GM21390 (cell line): Measurements from ENCODE around the gene OXCT1.
A peak's percentile ranks its signal among the peaks of the same experiment; 100 is the strongest.
"Not testable (repeated sequence)": the region's sequence is repeated elsewhere in the genome, so short reads cannot be mapped to it uniquely, and the experiment has no call there.

Experiments
- ATAC-seq: cut with Tn5 transposase; IDR thresholded peaks from one replicate; pipeline ENCODE4 v1.9.1; 2021; ENCODE audit not compliant: unreplicated experiment

Gene OXCT1

GRCh38 chr5:41831155-41831554 is 39.1 kb downstream of the OXCT1 start:
- peak; percentile 77 for ATAC-seq

GRCh38 chr5:41827792-41828191 is 42.4 kb downstream of the OXCT1 start:
- no peak for ATAC-seq

- ATAC-seq = no peak
Observed at GRCh38 chr5:41822036-41822435, 48.2 kb downstream of the OXCT1 start.

GRCh38 chr5:41821051-41821450 is 49.2 kb downstream of the OXCT1 start:
- ATAC-seq = no peak

DNA sequence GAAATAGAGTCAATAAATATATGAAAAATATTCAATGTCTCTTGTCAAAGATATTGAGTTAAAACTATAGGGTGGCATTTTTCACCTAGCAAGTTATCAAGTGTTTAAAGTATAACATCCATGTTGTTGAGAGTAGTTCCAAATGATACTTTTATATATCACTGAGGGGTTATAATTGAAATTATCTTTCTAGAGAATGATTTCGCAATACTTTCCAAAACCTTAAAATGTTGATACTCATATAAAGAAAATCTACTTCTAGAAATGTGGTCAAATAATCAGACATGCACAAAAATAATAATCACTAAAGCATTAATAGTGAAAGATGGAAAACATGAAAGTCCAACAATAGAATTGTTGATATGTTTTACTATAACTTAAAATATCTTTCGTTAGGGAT is 50.1 kb downstream of the OXCT1 start:
- no peak for ATAC-seq

DNA sequence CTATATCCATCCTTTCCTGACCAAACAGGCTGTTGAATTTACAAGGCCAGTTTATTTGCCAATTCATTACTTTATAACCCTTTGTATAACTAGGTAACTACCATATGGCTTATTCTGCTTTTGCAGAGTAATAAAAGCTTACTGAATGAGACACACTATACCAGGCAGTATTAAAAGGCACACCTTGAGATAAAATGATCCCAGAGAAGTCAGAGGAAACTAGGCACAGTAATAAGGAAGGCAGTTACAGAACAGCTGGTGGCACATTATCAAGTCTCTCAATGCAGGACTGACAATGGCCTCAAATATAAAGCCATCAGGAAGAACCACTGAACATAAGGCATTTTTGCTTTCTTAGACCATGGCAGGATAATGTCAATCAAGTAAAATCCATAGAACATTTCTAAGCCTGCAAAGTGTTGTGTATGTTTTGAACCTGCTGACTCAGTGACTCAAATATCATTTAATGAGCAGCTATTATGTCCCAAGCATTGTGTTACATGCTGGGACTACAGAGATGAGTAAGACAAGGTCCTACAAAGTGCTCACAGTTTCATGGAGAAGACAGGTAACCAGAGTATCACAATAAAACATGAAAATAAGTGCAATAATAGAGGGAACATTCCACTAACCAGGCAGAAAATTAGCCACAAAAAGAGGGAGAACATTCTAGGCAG is 52.5 kb downstream of the OXCT1 start:
- no peak for ATAC-seq

GRCh38 chr5:41815663-41816229 is 54.5 kb downstream of the OXCT1 start:
- ATAC-seq = no peak

DNA sequence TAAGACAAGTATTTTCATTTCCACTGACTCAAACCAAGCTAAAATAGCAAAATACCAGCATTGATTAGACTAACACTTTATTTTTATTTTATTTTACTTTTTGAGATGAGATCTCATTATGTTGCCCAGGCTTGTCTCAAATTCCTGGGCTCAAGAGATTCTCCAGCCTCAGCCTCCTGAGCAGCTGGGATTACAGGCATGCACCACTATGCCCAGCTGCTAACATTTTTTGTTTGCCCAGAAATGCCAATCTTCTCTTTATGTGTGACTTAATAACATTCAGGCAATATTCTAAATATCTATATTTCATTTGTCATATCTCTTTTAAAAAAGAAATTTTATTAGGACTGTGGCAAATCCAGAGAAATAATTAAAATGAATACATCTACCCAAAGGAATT is 55.0 kb downstream of the OXCT1 start:
- no peak for ATAC-seq

GRCh38 chr5:41814306-41814705 is 55.9 kb downstream of the OXCT1 start:
- ATAC-seq = not testable (repeated sequence)

DNA sequence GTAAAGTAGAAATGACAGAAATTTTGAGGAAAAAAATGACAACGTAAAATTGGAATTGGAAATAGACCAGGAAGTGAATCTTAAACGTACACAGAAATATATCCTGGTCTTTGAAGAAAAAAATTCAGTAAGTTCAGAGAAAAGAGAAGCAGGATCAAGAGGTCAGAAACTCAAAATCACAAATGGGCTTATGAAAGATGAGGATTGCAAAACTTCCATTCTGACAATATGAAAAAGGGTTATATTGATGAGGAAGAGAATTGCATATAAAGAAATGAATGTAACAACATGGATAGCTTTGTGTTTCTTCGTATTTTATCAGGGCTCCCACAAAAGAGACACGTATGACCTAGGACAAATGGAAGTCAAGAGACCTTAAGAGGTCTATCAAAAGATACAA is 58.1 kb downstream of the OXCT1 start:
- ATAC-seq = no peak

DNA sequence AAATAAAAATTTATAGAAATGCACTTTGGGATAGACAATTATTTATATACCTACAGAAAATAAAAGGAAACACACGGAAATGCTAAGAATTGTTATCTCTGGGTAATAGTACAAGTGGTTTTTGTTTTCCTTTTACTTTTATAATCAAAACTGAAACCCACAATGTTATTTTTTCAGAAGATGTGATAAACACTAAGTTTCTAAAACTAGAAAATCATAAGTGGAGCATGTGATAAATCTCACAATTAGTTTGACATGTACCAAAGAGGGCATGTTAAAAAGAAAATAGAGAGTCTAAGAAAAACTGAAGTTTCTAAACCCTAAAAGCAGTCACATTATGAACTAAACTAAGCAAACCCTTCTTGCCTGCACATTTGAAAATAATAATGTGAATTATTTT is 61.1 kb downstream of the OXCT1 start:
- ATAC-seq = no peak

DNA sequence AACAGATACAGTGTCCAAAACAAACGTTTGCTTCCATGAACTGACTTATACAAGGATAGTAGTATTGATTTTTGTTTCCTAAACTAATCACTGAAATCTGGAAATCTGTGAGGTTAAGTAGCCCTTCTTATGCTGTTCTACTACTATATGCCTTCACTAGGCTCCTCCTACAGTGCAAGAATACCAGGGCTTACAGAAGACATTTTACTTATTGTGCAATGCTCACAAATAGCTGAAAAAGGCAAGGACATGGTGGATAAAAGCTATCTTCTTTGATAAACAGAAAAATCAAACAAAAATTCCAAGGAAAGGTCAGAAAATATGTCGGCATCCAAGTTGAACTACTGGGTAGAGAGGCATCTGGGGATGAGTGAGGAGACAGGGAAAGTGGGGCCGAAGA is 61.9 kb downstream of the OXCT1 start:
- ATAC-seq = no peak

GRCh38 chr5:41797662-41798061 is 72.6 kb downstream of the OXCT1 start:
- ATAC-seq = no peak

GRCh38 chr5:41796061-41796460 is 74.2 kb downstream of the OXCT1 start:
- no peak for ATAC-seq

DNA sequence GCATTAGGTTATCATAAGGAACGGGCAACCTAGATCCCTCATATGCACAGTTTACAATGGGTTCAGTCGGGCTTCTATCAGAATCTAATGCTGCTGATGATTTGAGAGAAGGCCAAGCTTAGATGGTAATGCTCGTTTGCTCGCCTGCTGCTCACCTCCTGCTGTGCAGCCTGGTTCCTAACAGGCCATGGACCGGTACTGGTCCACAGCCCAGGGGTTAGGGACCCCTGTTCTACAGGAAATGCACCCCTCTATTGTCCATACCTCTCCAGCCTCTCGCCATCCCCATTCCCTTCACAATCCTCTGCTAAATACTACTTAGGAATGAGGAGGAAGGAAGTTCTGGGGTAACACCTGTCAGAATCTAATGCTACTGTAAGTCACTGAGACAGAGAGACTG is 75.1 kb downstream of the OXCT1 start:
- ATAC-seq = no peak

- no peak for ATAC-seq
Observed at GRCh38 chr5:41794471-41794870, 75.8 kb downstream of the OXCT1 start.

- no peak for ATAC-seq
Observed at GRCh38 chr5:41793141-41793770, 77.0 kb downstream of the OXCT1 start.

DNA sequence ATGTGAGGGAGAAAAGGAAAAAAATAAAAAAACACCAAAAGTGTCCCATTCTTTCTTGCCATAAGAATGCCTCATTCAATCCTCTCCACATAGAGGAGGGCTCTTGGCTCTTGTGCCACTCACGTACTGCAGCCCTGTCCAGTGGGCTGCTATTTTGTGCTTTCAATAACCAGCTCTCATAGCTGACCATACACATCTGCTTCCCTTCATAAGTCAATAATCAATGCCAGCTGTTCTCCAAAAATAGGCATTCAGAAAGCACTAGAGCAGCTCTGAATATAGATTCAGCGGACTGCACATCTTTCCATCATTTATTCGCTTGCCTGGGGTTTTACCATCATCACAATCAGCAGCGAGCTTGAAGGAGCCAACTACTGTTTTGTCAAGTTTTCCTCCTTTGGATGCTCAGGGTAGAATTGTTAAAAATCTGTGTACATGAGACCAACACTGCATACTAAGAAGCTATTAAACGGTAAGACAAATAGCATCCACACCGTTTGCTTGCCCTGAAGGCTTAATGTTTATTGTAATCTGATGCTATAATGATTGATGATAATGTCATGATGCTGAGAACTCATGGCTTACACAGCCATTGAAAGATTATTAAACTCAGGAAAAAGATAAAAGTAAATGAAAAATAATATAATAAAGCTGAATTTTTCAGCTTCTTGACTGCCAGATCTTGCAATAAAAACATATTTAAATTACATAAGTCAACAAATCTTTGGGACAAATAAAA is 80.0 kb downstream of the OXCT1 start:
- ATAC-seq = no peak

DNA sequence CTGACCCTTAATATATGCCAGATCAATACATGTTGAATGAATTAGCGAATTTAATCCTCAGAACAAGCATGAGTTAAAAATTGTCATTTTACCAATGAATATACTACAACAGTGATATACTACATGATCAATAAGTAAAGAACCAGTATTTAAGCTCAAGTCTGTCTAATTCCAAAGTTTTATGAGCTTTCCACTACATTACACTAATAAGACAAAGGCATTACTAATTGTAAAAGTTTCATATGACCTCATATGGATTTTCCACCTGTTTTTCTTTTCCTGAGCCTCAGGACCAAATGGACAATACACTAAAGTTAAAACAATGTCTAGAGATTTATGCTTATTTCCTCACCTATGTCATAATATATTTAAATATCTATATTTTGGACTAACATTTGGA is 80.8 kb downstream of the OXCT1 start:
- ATAC-seq = no peak

DNA sequence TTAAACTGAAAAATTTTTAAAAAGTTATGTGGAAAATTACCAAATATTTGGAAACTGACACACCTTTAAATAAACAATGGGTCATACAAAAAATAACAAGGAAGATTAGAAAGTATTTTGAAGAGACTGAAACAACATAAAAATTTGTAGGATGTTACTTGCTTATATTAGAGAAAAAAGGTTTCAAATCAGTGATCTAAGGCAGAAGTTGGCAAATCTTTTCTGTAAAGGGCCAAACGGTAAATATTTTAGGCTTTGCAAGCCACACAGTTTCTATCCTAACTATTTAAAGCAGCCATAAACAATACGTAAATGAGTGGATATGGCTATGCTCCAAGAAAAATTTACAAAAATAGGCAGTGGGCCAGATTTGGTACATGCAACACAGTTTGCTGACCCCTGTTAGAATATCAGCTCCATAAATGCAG is 81.3 kb downstream of the OXCT1 start:
- no peak for ATAC-seq

- no peak for ATAC-seq
Observed at GRCh38 chr5:41787265-41787664, 83.0 kb downstream of the OXCT1 start.

GRCh38 chr5:41785061-41785460 is 85.2 kb downstream of the OXCT1 start:
- ATAC-seq = no peak
